ENCODE measurements around the gene TRABD2A.

Gene TRABD2A

GRCh38 chr2:84894758-84895520 lies 14.1 kb upstream of the TRABD2A start:
- peak; percentile 71 for ATAC-seq (ENCODE audit: low read depth)
- Mint-ChIP-seq H3K4me1 (peaks cover 31% of the 10 kb centered on the region), H3K27me3 (no peaks in the 10 kb centered on the region), H3K27ac (peak overlapping the region; percentile 74), H3K4me3 (peak overlapping the region; percentile 49), H3K36me3 (no peaks in the 10 kb centered on the region), H3K9me3 (no peaks in the 10 kb centered on the region)
- no peak for DNase-seq (ENCODE audit: low spot score in 2 of 2)

GRCh38 chr2:84894131-84894586 lies 13.3 kb upstream of the TRABD2A start:
- H3K9me3 Mint-ChIP-seq: no peaks in the 10 kb centered on the region
- ATAC-seq (ENCODE audit: low read depth): peak; percentile 31
- no peak for DNase-seq (ENCODE audit: low spot score in 2 of 2)

GRCh38 chr2:84891355-84892010 lies 10.6 kb upstream of the TRABD2A start:
- H3K4me3 Mint-ChIP-seq: no peak overlapping the region
- no peak for ATAC-seq (ENCODE audit: low read depth)
- H3K27ac Mint-ChIP-seq: no peak overlapping the region
- peaks cover 32% of the 10 kb centered on the region for H3K4me1 Mint-ChIP-seq
- no peaks in the 10 kb centered on the region for H3K36me3 Mint-ChIP-seq
- no peaks in the 10 kb centered on the region for H3K9me3 Mint-ChIP-seq
- DNase-seq (ENCODE audit: low spot score in 2 of 2): no peak
- no peaks in the 10 kb centered on the region for H3K27me3 Mint-ChIP-seq

More at GRCh38 chr2:84894131-84894586, 13.3 kb upstream of the TRABD2A start:
- Mint-ChIP-seq H3K36me3 (no peaks in the 10 kb centered on the region), H3K27ac (peak overlapping the region; percentile 74), H3K4me1 (peaks cover 33% of the 10 kb centered on the region), H3K4me3 (peak overlapping the region; percentile 49), H3K27me3 (no peaks in the 10 kb centered on the region)

GRCh38 chr2:84889332-84889731 lies 8.4 kb upstream of the TRABD2A start:
- peak overlapping the region; percentile 83 for H3K27ac Mint-ChIP-seq
- no peaks in the 10 kb centered on the region for H3K9me3 Mint-ChIP-seq
- no peaks in the 10 kb centered on the region for H3K27me3 Mint-ChIP-seq
- DNase-seq (ENCODE audit: low spot score in 2 of 2): no peak
- no peak for ATAC-seq (ENCODE audit: low read depth)
- H3K4me1 Mint-ChIP-seq: peaks cover 18% of the 10 kb centered on the region
- no peaks in the 10 kb centered on the region for H3K36me3 Mint-ChIP-seq
- H3K4me3 Mint-ChIP-seq: peak overlapping the region; percentile 57

GRCh38 chr2:84888401-84889276 lies 7.8 kb upstream of the TRABD2A start:
- H3K9me3 Mint-ChIP-seq: no peaks in the 10 kb centered on the region
- peaks cover 13% of the 10 kb centered on the region for H3K4me1 Mint-ChIP-seq
- no peaks in the 10 kb centered on the region for H3K27me3 Mint-ChIP-seq
- H3K36me3 Mint-ChIP-seq: no peaks in the 10 kb centered on the region
- peak overlapping the region; percentile 83 for H3K27ac Mint-ChIP-seq
- H3K4me3 Mint-ChIP-seq: peak overlapping the region; percentile 57
- peak; percentile 100 for ATAC-seq (ENCODE audit: low read depth)
- peak in 1 of 2 donors; percentile 48 for DNase-seq (ENCODE audit: low spot score in 2 of 2)

GRCh38 chr2:84886791-84887190 lies 5.9 kb upstream of the TRABD2A start:
- ATAC-seq (ENCODE audit: low read depth): no peak
- no peaks in the 10 kb centered on the region for H3K27me3 Mint-ChIP-seq
- H3K4me1 Mint-ChIP-seq: peaks cover 16% of the 10 kb centered on the region
- H3K9me3 Mint-ChIP-seq: no peaks in the 10 kb centered on the region
- H3K4me3 Mint-ChIP-seq: no peak overlapping the region
- no peak for DNase-seq (ENCODE audit: low spot score in 2 of 2)
- H3K27ac Mint-ChIP-seq: peak overlapping the region; percentile 50
- no peaks in the 10 kb centered on the region for H3K36me3 Mint-ChIP-seq

GRCh38 chr2:84885111-84885510 lies 4.2 kb upstream of the TRABD2A start:
- Mint-ChIP-seq H3K4me3 (no peak overlapping the region), H3K27ac (no peak overlapping the region), H3K4me1 (peaks cover 25% of the 10 kb centered on the region), H3K27me3 (no peaks in the 10 kb centered on the region), H3K9me3 (no peaks in the 10 kb centered on the region), H3K36me3 (no peaks in the 10 kb centered on the region)
- no peak for ATAC-seq (ENCODE audit: low read depth)
- DNase-seq (ENCODE audit: low spot score in 2 of 2): no peak

GRCh38 chr2:84884449-84884848 lies 3.6 kb upstream of the TRABD2A start:
- H3K36me3 Mint-ChIP-seq: no peaks in the 10 kb centered on the region
- no peak overlapping the region for H3K4me3 Mint-ChIP-seq
- no peaks in the 10 kb centered on the region for H3K27me3 Mint-ChIP-seq
- H3K9me3 Mint-ChIP-seq: no peaks in the 10 kb centered on the region
- H3K27ac Mint-ChIP-seq: no peak overlapping the region
- DNase-seq (ENCODE audit: low spot score in 2 of 2) (no peak), ATAC-seq (ENCODE audit: low read depth) (no peak)
- peaks cover 26% of the 10 kb centered on the region for H3K4me1 Mint-ChIP-seq

- ATAC-seq (ENCODE audit: low read depth) (no peak), DNase-seq (ENCODE audit: low spot score in 2 of 2) (no peak)
- peak overlapping the region; percentile 65 for H3K27ac Mint-ChIP-seq
- no peaks in the 10 kb centered on the region for H3K9me3 Mint-ChIP-seq
- H3K4me1 Mint-ChIP-seq: peaks cover 21% of the 10 kb centered on the region
- H3K36me3 Mint-ChIP-seq: no peaks in the 10 kb centered on the region
- peak overlapping the region; percentile 97 for H3K4me3 Mint-ChIP-seq
- H3K27me3 Mint-ChIP-seq: no peaks in the 10 kb centered on the region
Measured at GRCh38 chr2:84882775-84883550, 2.1 kb upstream of the TRABD2A start.

GRCh38 chr2:84882414-84882738 lies 1.5 kb upstream of the TRABD2A start:
- Mint-ChIP-seq H3K4me1 (peaks cover 22% of the 10 kb centered on the region), H3K9me3 (no peaks in the 10 kb centered on the region), H3K27ac (peak overlapping the region; percentile 65)

GRCh38 chr2:84881581-84882413 lies 913 bp upstream of the TRABD2A start:
- Mint-ChIP-seq H3K27ac (peak overlapping the region; percentile 65), H3K9me3 (no peaks in the 10 kb centered on the region), H3K4me3 (peak overlapping the region; percentile 97), H3K36me3 (no peaks in the 10 kb centered on the region), H3K4me1 (peaks cover 21% of the 10 kb centered on the region), H3K27me3 (no peaks in the 10 kb centered on the region)
- DNase-seq (ENCODE audit: low spot score in 2 of 2) (peak; percentile 80 to 84), ATAC-seq (ENCODE audit: low read depth) (peak; percentile 75)

More at GRCh38 chr2:84882414-84882738, 1.5 kb upstream of the TRABD2A start:
- Mint-ChIP-seq H3K27me3 (no peaks in the 10 kb centered on the region), H3K36me3 (no peaks in the 10 kb centered on the region), H3K4me3 (peak overlapping the region; percentile 97)
- ATAC-seq (ENCODE audit: low read depth): no peak
- DNase-seq (ENCODE audit: low spot score in 2 of 2): no peak

- ATAC-seq (ENCODE audit: low read depth) (no peak), DNase-seq (ENCODE audit: low spot score in 2 of 2) (no peak)
- H3K4me1 Mint-ChIP-seq: peaks cover 19% of the 10 kb centered on the region
- peak overlapping the region; percentile 89 for H3K4me3 Mint-ChIP-seq
- H3K27me3 Mint-ChIP-seq: no peaks in the 10 kb centered on the region
- no peaks in the 10 kb centered on the region for H3K9me3 Mint-ChIP-seq
- H3K36me3 Mint-ChIP-seq: no peaks in the 10 kb centered on the region
- peak overlapping the region; percentile 70 for H3K27ac Mint-ChIP-seq
Measured at GRCh38 chr2:84880395-84880644, 564 bp downstream of the TRABD2A start.

All from memory B cell (primary cell).